ENCODE measurements around the gene PRAMEF12.

GRCh38 chr1:12728391-12728790 is 45.1 kb upstream of the PRAMEF12 start:
- TF ChIP-seq, protein P1, sequence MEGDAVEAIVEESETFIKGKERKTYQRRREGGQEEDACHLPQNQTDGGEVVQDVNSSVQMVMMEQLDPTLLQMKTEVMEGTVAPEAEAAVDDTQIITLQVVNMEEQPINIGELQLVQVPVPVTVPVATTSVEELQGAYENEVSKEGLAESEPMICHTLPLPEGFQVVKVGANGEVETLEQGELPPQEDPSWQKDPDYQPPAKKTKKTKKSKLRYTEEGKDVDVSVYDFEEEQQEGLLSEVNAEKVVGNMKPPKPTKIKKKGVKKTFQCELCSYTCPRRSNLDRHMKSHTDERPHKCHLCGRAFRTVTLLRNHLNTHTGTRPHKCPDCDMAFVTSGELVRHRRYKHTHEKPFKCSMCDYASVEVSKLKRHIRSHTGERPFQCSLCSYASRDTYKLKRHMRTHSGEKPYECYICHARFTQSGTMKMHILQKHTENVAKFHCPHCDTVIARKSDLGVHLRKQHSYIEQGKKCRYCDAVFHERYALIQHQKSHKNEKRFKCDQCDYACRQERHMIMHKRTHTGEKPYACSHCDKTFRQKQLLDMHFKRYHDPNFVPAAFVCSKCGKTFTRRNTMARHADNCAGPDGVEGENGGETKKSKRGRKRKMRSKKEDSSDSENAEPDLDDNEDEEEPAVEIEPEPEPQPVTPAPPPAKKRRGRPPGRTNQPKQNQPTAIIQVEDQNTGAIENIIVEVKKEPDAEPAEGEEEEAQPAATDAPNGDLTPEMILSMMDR (IDR thresholded peaks at IDR 0.05): no peak
- no peak for TF ChIP-seq POLR2A (IDR thresholded peaks at IDR 0.05)
